ENCODE measurements around the gene KLF11. TPM values are rescaled to one million over a fixed set of nuclear protein-coding genes. Genes with fewer than 3 reads are reported as not detected.

KLF11 gene
- total and polyA plus RNA-seq, 2 of the 8 experiments (the other 6 are each of a cell fraction or from before 2014, with no cell fraction given): 6.4 to 10.1 TPM

DNA sequence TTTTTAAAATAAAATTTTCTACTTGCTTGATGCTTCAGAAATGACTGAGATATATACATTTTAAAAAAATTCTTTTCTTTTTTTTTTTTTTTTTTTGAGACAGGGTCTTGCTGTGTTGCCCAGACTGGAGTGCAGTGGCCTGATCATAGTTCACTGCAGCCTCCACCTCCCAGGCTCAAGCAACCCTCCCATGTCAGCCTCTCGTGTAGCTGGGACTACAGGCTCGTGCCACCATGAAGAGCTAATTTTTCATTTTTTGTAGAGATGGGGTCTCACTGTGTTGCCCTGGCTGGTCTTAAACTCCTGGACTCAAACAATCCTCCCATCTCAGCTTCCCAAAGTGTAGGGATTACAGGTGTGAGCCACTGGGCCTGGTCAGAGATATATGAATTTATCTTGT lies 24.0 kb downstream of the KLF11 start (continued):
- TF ChIP-seq CHD7 (IDR thresholded peaks at IDR 0.05; ENCODE audit: insufficient replicate concordance, low read length) (no peak), CBX5 (IDR thresholded peaks at IDR 0.05; ENCODE audit: low read depth, low read length) (no peak), USF2 (IDR thresholded peaks at IDR 0.05; ENCODE audit: low read length) (no peak)
